HG03469 (cell line): ENCODE data around the gene SMARCD3.

Source experiments
- ATAC-seq: cut with Tn5 transposase; IDR thresholded peaks from one replicate; pipeline ENCODE4 v1.9.1; 2021; ENCODE audit warnings: mild to moderate bottlenecking, moderate library complexity, moderate number of reproducible peaks; ENCODE audit not compliant: unreplicated experiment

SMARCD3 gene

DNA sequence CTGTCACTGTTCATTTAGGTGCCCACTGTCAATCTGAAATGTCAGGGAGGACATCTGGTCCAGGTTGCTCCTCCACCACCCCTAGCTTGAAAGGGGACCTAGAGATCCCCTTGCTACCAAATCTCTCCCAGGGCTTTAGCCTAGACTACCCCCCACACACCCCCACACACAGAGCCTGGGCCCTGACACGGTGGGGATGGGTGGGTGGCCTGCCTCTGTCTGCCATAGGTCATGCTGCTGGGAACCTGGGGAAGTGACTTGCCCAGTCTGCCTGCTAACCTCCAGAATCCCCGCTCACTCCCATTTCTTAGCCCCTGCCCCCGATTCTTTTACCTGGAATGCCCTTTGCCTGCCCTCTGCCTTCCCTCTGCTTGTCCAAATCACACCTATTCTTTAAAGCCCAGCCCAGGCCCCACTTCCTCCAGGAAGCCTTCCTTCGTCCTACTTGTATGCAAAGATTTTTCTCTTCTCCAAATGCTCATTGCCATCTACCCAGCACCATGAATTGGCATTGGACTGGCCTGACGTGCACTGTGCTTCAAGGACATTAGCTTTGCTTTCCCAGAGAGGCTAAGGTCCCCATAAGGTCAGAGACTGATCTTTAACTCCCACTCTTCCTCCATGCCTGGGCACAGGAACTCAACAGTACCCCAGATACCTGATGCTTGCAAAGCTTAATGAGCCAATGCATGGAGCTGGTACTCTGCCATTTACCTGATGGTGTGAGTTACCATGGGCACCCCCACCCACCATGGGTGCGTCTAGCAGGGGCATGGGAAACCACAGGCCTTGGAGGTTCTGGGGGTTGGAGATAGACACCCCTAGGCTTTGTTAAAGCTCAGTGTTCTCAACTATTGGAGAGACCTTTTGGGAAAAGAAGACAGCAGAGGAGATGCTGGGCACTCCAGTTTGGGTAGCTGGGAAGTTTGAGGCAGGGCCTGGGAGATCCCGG is 2.0 kb upstream of the SMARCD3 start:
- no peak for ATAC-seq

DNA sequence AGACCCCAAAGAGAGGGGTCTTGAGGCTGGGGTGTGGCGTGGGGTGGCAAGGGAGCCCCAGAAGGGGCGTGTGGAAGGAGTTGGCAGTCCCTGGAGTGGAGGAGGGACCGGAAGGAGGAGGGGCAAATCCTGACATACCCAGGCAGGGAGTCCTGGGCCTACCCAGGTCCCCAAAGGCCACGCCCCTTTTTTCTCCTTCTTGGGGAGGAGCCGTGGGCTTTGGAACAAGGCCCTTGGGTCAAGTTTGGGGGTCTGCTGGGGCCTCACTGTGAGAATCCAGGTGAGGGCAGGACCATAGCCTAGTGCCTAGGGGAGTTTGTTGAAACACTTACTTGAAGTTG is 1.2 kb upstream of the SMARCD3 start:
- ATAC-seq = no peak

DNA sequence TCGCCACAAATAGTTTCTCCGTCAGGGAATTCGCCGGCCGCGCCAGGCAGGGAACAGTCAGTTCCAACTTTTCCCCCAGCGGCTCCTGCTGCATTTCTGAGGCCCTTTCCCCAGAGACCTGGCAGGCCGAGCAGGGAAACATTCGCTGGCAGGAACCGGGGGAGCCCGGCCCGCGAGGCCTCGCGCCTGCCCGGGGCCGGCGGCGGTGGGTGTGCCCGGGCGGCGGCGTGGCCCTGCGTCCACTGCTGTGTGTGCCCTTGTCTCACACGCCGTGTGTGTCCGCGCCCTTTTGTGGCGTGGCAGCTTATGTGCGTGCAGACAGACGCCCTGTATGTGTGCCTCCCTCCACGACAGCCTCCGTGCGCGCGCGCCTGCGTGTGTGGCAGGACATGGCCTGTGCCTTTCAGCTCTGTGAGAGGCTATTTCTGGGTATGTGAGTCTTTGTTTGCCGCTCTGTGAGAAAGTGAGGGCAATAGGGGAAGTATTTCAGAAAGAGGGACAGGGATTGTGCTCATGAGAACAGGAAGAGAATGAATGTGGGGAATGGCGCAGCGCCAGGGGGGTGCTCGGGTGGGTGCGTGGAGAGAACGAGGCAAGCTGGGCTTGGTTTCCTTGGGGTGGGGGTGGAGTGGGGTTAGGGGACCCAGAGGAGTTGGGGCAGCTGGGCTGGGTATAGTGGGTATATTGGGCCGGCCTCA is 689 bp upstream of the SMARCD3 start:
- no peak for ATAC-seq

DNA sequence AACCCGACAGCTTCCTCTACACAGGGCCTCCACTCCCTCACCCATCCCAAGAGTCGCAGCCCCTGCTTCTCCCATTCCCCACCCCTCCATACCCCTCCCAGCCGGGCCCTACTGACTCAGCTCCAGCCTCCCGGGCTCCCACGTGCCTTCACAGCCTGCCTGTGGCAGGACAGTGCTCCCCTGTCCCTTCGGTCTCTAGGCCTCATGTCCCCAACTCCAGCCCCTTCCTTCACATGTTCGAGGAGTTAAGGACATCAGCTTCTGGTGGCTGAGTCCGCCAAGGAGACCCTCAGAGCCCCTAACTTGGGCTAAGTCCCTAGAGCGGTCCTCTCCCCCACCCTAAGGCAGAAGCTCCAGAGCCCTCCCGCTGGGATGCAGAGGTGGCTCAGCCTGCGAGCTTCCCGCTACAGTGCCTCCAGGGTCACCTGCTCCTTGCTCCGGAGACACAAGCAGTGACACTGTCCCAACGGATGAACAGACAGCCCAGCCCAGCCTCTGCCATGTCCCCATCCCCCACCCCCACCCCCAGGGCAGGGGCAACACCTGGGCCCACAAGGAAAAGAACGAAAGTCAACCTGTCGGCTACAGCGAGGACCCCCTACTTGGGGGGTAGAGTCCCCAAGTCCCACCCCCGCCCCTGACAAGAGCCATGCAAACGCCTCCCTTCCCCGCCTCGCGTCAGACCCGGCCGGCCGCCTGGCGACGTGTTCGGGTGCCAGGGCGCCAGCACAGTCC is 716 bp downstream of the SMARCD3 start:
- no peak for ATAC-seq

DNA sequence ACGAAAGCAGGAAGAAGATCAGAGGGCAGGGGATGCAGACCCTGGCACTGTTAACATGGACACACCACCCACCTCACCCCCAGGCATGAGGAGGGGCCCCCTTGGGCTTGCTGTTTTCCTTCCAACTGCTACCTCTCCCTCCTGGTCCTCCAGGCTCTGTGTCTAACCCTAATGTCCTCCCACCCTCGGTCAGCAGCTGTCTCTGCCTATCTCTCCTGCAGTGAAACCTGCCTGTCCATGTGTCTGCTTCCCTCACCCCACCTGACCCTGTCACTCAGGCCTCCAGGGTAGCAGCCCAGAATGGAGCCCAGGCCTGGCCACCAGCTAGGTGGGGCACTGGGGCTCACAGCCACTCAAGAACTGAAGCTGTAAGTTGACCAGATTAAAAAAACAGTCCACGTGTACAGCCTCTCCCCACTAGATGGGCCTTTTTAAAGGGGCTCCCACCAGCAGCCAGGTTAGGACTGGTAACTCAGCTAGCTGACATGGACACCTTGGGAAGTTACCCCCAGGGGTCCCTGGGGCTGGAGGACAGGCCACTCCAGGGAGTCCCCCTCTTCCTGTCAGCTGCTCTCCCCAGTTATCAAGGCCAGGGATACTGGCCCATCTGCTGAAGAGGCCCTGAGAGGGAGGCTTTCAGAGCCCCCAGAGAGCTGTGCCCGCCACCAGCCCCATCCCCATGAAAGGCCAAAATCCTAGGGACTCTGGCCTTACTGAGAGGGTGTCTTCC is 1.5 kb downstream of the SMARCD3 start:
- ATAC-seq = no peak

DNA sequence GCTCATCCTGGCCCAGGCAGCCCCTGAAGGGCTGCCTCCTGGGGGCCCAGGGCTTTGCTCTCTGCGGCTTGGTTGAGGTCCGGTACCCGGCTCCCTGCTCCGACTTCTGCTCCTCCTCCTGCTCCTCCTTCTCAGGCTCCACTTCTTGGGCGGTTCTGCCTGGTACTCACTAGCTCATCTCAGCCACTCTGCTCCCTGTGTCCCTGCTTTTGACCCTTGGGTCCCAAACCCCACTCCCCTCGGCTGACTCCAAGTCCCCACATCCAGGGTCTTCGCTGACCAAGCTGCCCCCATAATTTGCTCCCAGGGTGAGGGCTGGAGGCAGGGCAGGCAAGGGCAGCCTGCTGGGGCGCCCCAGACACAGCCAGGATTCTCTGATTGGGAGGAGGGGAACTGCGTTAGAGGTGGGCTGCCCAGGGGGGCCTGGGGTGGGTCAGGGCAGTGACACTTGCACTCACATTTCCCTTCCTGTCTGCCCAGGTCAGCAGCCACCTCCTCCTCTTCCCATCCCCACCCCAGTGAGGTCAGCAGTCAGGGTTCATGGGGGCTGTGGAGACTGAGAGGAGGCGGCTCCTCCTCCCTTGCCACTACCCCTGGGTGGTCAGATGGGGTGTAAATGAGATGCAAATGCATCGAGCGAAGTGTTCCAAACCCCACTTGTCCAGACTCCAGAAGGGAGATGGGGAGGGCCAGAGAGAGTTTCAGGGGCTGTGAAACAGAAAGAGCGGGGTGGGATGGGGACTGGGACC is 2.2 kb downstream of the SMARCD3 start:
- ATAC-seq = no peak

DNA sequence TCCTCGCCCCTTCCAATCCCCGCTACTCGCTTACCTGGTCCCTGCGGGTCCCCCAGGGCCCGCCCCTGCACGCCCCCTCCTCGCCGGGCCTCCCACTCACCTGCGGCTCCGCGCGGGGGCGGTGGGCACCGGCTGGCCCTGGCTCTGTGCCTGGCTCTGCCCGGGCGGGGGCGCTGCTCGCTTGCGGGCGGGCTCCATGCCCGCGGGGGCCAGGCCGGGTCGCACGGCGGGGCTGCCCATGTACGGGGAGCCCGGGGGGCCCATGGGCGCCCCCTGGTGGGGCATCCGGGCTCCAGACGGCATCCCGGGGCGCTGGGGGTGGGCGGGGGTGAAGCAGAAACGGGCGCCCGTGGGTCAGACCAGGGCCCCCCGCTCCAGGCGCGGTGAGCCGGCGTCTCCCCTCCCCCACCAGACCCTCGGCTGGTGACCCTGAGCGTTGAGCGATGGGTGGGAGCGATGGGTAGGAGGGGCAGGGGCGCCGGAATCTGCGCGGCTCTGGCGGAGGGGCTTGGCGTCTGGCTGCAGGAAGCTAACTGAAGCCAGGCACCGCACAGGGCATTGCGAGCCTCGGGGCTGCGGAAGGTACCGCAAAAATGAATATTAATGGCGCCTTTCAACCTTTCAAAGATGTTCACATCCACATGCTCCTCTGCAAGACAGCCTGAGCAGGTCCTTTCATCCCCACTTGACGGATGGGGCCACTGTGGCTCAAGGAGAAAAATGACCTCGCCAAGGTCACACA is 3.0 kb downstream of the SMARCD3 start:
- ATAC-seq = no peak

DNA sequence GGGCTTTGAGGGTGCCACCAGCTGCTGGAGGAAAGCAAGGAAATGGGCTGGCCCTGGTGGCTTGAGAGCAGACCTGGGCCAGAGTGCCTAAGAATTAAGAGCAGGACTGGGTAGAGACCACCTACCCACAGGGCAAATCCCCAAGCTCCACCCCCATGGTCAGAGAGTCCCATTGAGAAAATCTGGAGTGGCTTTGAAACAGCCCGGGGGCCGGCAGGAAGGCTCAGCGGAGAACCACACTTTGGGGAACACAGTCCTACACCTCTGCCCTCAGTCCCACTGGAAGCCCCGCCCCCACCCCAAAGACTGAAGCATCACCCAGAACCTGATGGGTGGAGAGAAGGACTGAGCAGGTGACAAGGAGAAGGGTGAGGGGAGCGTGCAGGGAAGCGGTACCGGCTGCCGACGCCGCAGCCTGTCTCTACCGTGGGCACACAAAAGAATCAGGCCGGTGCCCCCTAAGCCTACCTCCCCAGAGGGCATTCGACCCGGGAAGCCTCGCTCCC is 3.6 kb downstream of the SMARCD3 start:
- no peak for ATAC-seq

DNA sequence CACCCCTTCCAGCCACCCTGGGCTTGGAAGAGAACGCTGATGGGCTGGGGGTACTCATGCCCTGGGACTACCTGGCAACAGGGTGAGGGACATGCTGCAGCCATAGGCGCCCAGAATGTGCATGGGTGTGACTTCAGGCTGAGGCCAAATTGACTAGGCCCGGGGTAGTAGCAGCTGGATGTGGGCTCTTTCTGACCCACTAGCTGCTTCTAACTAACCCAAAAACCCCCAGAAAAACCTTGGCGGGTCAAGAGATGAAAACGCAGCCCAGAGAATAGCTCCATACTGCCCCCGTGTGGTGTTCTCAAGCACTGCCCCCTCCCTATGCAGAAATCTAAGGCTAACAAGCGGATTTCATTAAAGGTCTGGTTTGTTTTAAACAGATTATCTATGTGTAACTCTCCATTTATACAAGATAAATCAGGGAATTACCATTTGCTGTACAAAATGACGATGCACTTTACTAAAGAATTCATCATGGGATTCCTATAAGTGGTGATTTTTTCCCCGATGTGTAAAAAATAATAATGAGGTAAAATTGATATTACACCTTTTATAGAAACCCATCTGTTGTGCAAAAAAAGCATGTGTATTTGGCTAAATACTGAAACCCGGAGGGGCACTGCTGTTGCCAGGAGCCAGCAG is 4.2 kb downstream of the SMARCD3 start:
- ATAC-seq = no peak

DNA sequence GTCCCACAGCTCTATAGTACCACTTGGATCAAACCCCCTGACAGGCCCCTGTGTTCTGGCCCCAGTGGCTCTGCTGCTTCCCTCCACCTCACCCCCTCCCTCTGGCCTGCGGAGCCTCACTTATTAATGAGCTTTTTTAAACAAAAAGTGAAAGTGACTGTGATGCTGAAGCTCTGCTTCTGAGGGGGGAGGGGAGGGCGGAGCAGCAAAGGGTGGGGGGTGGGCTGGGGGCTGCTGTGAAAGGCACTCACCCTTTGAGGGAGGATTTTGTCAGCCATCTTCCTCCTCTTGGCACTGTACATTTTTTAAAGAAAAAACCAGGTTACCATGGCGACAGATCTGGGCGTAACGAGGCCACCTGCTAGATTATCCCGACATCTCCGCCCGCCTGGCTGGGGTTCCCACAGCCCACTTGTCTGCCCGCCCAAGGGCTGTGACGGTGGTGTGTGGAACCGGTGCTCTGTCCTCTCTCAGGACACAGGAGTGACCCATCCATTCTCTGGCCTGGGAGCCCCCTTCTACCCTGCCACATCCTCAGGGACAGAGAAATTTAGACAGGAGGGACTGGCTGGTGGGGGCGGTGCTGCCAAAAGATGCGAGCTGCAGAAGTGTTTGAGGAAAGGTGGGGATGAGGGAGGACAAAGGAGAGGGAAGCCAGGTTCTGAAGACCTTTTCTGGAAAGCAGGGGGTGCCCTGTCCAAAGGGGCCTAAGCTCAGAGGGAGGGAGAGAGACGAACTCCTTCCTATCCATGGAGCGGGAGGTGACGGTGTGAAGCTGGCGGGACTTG is 4.9 kb downstream of the SMARCD3 start:
- ATAC-seq = no peak

DNA sequence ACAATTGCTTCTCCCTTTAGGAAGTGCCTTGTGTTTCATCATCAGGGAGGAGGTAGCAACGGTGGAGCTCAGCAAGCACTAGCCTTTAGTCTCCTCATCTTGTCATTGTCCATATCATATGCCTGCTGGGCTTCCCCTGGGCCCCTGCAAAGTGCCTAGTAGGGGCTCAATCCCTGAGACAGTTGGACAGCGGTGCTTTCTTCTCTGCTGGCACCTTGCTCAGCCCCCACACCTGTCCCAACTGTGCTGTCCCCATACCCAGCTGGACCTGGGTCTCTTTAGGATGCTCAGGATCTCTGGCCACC is 5.5 kb downstream of the SMARCD3 start:
- no peak for ATAC-seq

DNA sequence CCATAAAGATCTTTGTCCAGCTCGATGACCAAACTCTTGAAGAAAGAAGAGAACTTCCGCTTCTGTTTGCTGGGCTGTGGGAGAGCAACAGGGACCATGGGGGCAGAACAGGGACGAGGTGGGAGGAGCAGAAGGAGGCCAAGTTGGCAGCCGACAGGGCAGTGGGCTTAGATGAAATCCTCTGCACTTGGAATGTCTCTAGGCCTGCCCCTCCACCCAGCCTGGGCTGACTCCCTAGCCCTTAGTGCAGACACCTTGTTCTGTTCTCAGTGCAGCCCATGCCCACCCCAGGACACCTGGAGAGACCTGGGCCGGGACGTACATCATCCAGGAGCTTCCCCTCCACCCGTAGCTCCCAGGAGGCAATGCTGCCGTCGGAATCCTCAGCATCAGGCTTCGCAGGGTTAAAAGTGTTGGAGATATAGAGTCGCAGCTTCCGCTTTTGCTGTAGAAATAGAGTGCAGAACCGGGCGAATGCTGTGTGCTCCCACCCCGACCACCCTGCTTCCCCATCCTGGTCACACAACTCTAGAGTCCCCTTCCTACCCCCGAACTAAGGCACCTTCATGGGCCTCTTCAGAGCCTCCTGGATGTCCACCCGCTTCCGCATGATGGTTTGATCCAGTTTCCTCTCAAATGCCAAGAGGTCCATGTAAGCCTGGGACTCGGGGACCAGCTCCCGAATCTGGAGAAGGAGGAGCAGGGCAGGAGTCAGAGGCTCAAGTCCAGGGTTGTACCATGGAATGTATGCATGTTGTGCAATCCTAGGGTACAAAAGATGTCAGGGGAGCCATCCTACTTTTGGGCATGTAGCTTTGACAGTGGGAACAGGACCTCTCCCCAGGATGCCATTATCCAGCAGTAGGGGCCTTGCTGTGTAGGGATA is 6.1 kb downstream of the SMARCD3 start:
- no peak for ATAC-seq

DNA sequence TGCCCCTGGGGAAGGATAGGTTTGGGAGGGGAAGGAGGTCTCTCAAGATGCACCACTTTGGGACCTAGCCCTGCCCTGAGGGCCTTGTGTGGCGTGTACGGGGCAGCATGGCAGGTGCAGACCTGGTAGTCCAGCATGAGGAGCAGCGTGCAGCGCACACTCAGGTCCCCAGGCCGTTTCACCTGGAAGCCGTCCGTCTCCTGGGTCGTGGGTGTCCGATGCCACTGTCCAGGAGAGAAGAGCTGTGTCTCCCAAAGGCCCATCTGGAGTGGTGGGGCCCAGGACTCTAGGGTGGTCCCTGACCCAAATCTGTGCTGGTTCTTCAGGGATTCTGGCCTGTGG is 6.8 kb downstream of the SMARCD3 start:
- ATAC-seq = no peak

DNA sequence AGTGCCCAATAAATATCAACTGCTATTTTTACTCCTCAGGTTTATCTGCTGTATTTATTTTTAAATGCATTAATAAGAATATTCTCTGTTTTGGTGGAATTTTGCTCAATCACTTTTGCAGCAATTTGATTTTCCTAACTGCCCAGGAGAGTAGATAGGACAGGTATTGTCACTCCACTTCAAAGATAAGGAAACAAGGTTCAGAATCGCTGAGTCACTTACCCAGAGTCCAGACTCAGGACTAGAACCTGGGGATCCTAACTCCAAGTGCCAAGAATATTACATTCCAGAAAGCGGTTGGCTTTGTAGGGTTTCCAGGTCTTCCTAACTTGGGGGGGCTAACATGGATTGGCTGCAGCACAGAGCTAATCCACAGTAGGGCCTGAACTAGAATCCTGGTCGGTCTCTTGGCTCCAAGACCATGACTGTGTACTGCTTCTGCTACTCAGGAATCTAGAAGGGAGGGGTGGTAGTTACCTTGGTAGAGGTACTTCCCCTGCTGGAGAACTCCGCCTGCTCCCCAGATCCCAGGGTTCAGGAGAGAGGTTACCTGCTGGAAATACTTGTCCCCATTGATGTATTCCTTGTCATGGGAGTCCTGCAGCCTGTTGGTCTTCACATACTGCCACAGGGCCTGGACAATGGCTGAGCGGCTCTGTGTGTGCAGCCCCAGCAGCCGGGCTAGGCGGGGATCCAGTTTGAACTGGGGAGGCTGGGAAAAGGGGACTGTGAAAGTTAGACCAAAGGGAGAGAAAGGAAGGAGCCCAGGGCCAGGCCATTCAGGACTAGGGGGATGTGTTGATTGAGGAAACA is 7.3 kb downstream of the SMARCD3 start:
- ATAC-seq = no peak

DNA sequence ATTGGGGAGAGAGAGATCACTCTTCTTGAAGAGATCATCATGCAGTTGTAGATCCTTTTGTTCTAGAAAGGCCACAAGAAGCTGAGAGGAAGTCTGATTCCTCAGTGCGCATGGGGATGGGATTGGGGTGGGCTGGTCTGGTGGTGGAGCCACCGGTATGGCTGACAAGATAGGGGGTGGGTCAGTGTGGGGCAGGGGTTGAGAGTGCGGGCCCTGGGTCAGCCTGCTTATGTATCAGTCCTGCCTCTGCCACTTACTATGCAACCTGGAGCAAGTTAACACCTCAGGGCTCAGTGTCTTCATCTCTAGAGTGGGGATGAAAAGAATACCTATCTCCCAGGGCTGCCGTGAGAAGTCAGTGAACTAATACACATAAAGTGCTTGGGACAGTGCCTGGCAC is 8.0 kb downstream of the SMARCD3 start:
- no peak for ATAC-seq

DNA sequence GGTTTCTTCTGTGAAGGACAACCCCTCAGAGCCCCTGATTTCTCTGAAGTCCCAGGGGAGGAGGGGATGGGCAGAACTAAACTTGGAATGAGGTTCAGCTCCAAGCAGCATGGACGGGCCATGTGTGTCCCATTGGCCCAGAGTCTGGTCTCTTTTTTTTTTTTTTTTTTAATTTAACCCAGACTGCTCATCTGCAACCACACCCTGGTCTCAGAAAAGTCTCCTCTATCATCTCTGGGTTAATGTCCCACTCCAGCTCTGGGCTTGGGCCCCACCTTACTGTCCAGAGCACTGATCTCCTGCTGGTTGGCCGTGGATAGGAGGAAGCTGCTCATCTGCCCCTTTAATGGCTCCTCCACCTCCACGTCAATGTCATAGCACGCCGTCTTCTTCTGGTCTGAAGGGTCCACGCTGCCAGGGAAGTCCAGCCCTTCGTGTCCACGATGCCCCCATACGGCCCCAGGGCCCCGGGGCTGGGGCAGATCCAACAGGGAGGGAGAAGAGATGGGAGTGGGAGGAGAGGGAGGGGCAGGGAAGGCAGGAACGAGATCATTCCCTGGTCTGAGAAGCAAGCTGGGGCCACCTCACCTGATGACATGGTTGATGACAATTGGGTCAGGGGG is 8.5 kb downstream of the SMARCD3 start:
- no peak for ATAC-seq
